GM12878 (cell line): Measurements from ENCODE around the gene MB. TPM values are rescaled to one million over a fixed set of nuclear protein-coding genes. Genes with fewer than 3 reads are reported as not detected.

Experiments used
- ATAC-seq: fragments of 200-7000 bp; cut with Tn5 transposase; 3 replicates; pipeline ENCODE4 v1.9.1; 2020; ENCODE audit warnings: mild to moderate bottlenecking, moderate library complexity
- BruUV-seq: library from RNA; stranded (reverse); fragments of 400-500 nt; replicated peaks from 2 replicates; lab custom pipeline; 2021; lab: Mats Ljungman, UMichigan
- CTCF ChIA-PET: fragments of 300-600 bp; sonication (Branson Sonifier 250); formaldehyde crosslinking; extraction: SDS; loops from one replicate; lab custom pipeline; 2021; ENCODE audit warnings: inconsistent platforms; lab: Yijun Ruan, JAX
- POLR2A ChIA-PET: fragments of 350-600 bp; formaldehyde crosslinking; extraction: SDS; loops from one replicate; lab custom pipeline; 2021; ENCODE audit warnings: inconsistent platforms; lab: Charles Lee
- RAD21 ChIA-PET: fragments of 300-600 bp; sonication (Branson Sonifier 250); formaldehyde crosslinking; loops from one replicate; lab custom pipeline; 2023; ENCODE audit warnings: antibody characterized with exemption; ENCODE audit not compliant: unreplicated experiment; lab: Charles Lee
- SMC1A ChIA-PET: fragments of 300-600 bp; sonication (Branson Sonifier 250); formaldehyde crosslinking; loops from one replicate; lab custom pipeline; 2023; ENCODE audit not compliant: unreplicated experiment, uncharacterized antibody; lab: Charles Lee
- DNase-seq: peaks from one replicate; pipeline ENCODE4 v3.0.0-alpha.2; 2011; ENCODE audit warnings: low read depth, low spot score
- FAIRE-seq: peaks from 3 replicates; lab custom pipeline; 2011; peaks lifted over from hg19 to GRCh38; lab: Jason Lieb, UNC
- H2AFZ ChIP-seq: 2 replicates; pipeline ENCODE4 v1.6.0; 2011; ENCODE audit warnings: low read depth, low read length, control low read depth; ENCODE audit not compliant: control insufficient read depth
- H3K27ac ChIP-seq: 2 replicates; pipeline ENCODE4 v1.5.1; 2011; ENCODE audit warnings: control low read depth; ENCODE audit not compliant: control insufficient read depth, insufficient read depth
- H3K27me3 ChIP-seq, 2 experiments: replicated peaks in 1 of 2; 2 replicates each; pipeline versions ENCODE4 v1.6.0 to v1.6.1; 2011; ENCODE audit warnings: low read length in 1 of 2; ENCODE audit not compliant: control insufficient read depth in 2 of 2, insufficient read depth in 2 of 2
- H3K36me3 ChIP-seq, 2 experiments: 2 replicates each; pipeline ENCODE4 v1.5.1; 2011; ENCODE audit warnings: low read length in 1 of 2; ENCODE audit not compliant: control insufficient read depth in 2 of 2, insufficient read depth in 2 of 2
- H3K4me1 ChIP-seq: 2 replicates; pipeline ENCODE4 v1.6.1; 2011; ENCODE audit warnings: mild to moderate bottlenecking, low read length, moderate library complexity, mixed read lengths; ENCODE audit not compliant: control insufficient read depth, insufficient read depth
- H3K4me2 ChIP-seq: 2 replicates; pipeline ENCODE4 v1.6.0; 2011; ENCODE audit warnings: control low read depth; ENCODE audit not compliant: control insufficient read depth, insufficient read depth
- H3K4me3 ChIP-seq: fragments of 200-600 bp; sonication (generic); 2 replicates; pipeline ENCODE4 v1.5.1; 2016
- H3K79me2 ChIP-seq: 2 replicates; pipeline ENCODE4 v1.6.0; 2011; ENCODE audit warnings: low read length; ENCODE audit not compliant: control insufficient read depth, insufficient read depth
- H3K9ac ChIP-seq: 2 replicates; pipeline ENCODE4 v1.8.0; 2011; ENCODE audit warnings: low read length, control low read depth, mixed read lengths; ENCODE audit not compliant: control insufficient read depth, insufficient read depth
- H3K9me3 ChIP-seq: replicated peaks from 3 replicates; pipeline ENCODE4 v1.5.1; 2011; ENCODE audit warnings: mild to moderate bottlenecking, low read length; ENCODE audit not compliant: control insufficient read depth, insufficient read depth
- H4K20me1 ChIP-seq: 2 replicates; pipeline ENCODE4 v1.6.0; 2011; ENCODE audit not compliant: control insufficient read depth, insufficient read depth
- BACH1 ChIP-seq: fragments of 450-650 bp; IDR thresholded peaks from 2 replicates; pipeline ENCODE4 v1.6.1; 2017; ENCODE audit warnings: mild to moderate bottlenecking, borderline replicate concordance
- CEBPB ChIP-seq, 2 experiments: fragments of 150-350 bp in 1 of 2; IDR thresholded peaks; 2 replicates each; pipeline ENCODE4 v1.6.1; 2012 to 2014; ENCODE audit warnings: low read depth in 2 of 2, low read length in 2 of 2, borderline replicate concordance in 1 of 2, inconsistent platforms in 1 of 2
- CHD4 ChIP-seq: fragments of 200-600 bp; sonication (generic); IDR thresholded peaks from 2 replicates; pipeline ENCODE4 v1.6.1; 2016; ENCODE audit warnings: mild to moderate bottlenecking
- IKZF1 ChIP-seq: fragments of 450-650 bp; conservative IDR thresholded peaks from 2 replicates; pipeline ENCODE4 v1.6.1; 2017; ENCODE audit warnings: antibody characterized with exemption, mild to moderate bottlenecking
- LARP7 ChIP-seq: fragments of 450-650 bp; IDR thresholded peaks from 2 replicates; pipeline ENCODE4 v1.6.1; 2017; ENCODE audit warnings: mild to moderate bottlenecking
- MXI1 ChIP-seq: fragments of 150-350 bp; IDR thresholded peaks from 2 replicates; pipeline ENCODE4 v1.6.1; 2011; ENCODE audit warnings: low read depth, mild to moderate bottlenecking, inconsistent platforms, low read length, improper control_type of control experiment
- NR2C2 ChIP-seq: IDR thresholded peaks from 2 replicates; pipeline ENCODE4 v1.6.1; 2011; ENCODE audit warnings: borderline replicate concordance, low read depth; ENCODE audit not compliant: control insufficient read depth, insufficient read length
- PAX5 ChIP-seq: IDR thresholded peaks from 2 replicates; pipeline ENCODE4 v1.6.1; 2011; ENCODE audit warnings: low read depth, low read length, borderline replicate concordance
- PAX8 ChIP-seq: fragments of 450-650 bp; IDR thresholded peaks from 2 replicates; pipeline ENCODE4 v1.6.1; 2017; ENCODE audit warnings: mild to moderate bottlenecking, moderate library complexity
- SIN3A ChIP-seq: IDR thresholded peaks from 2 replicates; pipeline ENCODE4 v1.6.1; 2012; ENCODE audit warnings: low read depth, low read length, improper control_type of control experiment
- ZBTB33 ChIP-seq: fragments of 450-650 bp; IDR thresholded peaks from 2 replicates; pipeline ENCODE4 v1.6.1; 2017; ENCODE audit warnings: mild to moderate bottlenecking
- ZNF207 ChIP-seq: fragments of 450-650 bp; IDR thresholded peaks from 2 replicates; pipeline ENCODE4 v1.6.1; 2014; ENCODE audit warnings: antibody characterized with exemption, mild to moderate bottlenecking, borderline replicate concordance
- WGBS: methylation state at CpG from one replicate; pipeline ENCODE4 v1.1.6; 2016; ENCODE audit warnings: low lambda C conversion rate; ENCODE audit not compliant: insufficient replicate concordance, insufficient coverage; ENCODE audit errors: missing lambda C conversion rate; 5-methylcytosine and 5-hydroxymethylcytosine counted together
- in situ Hi-C: fragments of 300-500 bp; cut with MboI; formaldehyde crosslinking; loops from 9 replicates; pipeline ENCODE4 v1.14.3; 2018; ENCODE audit warnings: mixed read lengths
- intact Hi-C: fragments of 100-400 bp; cut with micrococcal nuclease; formaldehyde crosslinking; loops from one replicate; pipeline ENCODE4 v1.14.2; 2022; ENCODE audit not compliant: unreplicated experiment
- polyA plus RNA-seq, 11 experiments: library from polyadenylated mRNA; depleted of rRNA in 4 of 11; unstranded in 6 of 11; stranded (reverse) in 5 of 11; fragments of >200 nt; fragmentation: Nextera tagmentation in 4 of 11; fragmentation: Illumina TruSeq in 1 of 11; extraction: Ambion mirVana in 4 of 11; extraction: Trizol in 1 of 11; gene quantifications; 1 replicate in 1 of 11; 2 replicates in 10 of 11; pipeline versions ENCODE4 v1.2.1 to v1.2.3, GENCODE V29; 2011 to 2016; ENCODE audit warnings: inconsistent platforms in 2 of 11, missing spikeins in 2 of 11, low read depth in 1 of 11
- total RNA-seq, 4 experiments: library from RNA; depleted of rRNA in 3 of 4; stranded (reverse); fragments of >200 nt in 3 of 4; fragmentation: Illumina TruSeq in 1 of 4; extraction: Trizol in 1 of 4; gene quantifications; 2 replicates each; pipeline versions ENCODE4 v1.2.1 to v1.2.3, GENCODE V29; 2013 to 2021

MB gene
- total and polyA plus RNA-seq, 10 of the 15 experiments (the other 5 are each of a cell fraction or from before 2014, with no cell fraction given), result 0.09 to 0.41 (median 0.23) TPM; not detected in 3

DNA sequence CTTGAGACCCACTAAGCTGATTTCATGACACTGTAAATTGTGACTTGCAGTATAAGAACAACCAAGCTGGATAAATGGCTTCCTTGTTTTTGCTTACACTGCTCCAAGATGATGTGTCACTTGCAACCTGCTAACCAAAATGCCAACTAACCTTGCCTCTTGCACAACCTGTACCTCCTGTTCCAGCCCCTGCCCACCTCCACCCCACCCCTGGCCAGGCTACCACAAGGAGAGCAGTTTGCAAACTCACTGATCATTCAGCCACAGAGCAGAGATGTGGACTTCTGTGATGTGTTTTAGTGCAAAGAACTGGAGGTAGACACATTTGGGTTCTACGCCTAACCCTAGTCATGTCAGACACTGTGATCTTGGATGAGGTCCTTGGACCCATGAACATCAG lies 26.9 kb upstream of the MB start:
- ChIA-PET CTCF (no interaction called here), SMC1A (no interaction called here), RAD21 (interaction anchor here (0.6 kb wide), 1 partner anchor 119 kb away, joined by 3 read pairs; no protein-coding TSS in a partner anchor), POLR2A (no interaction called here)
- no peaks in the 10 kb centered on the region for H3K36me3 ChIP-seq
- H4K20me1 ChIP-seq, result no peaks in the 10 kb centered on the region
- 52% methylated on average over 1 of the region's 1 CpG for WGBS
- ATAC-seq, result no peak
- FAIRE-seq, result no peak
- no peak overlapping the region for H3K4me3 ChIP-seq
- H3K4me2 ChIP-seq, result no peak overlapping the region
- no peak overlapping the region for H2AFZ ChIP-seq
- H3K4me1 ChIP-seq, result peaks cover 14% of the 10 kb centered on the region
- no TSS peak for BruUV-seq
- H3K9me3 ChIP-seq, result no peaks in the 10 kb centered on the region
- no peak overlapping the region for H3K9ac ChIP-seq
- intact Hi-C loops (no loop called here), in situ Hi-C loops (no loop called here)
- TF ChIP-seq BACH1, result no peak
- no peak for TF ChIP-seq SIN3A
- TF ChIP-seq CEBPB (IDR thresholded peaks at IDR 0.05; ENCODE audit: borderline replicate concordance in 1 of 2, low read depth in 2 of 2, low read length in 2 of 2), result no peak
- TF ChIP-seq PAX5, result no peak
- TF ChIP-seq LARP7, result no peak
- TF ChIP-seq NR2C2, result no peak
- TF ChIP-seq ZNF207, result no peak
- TF ChIP-seq MXI1, result no peak
- no peak for TF ChIP-seq PAX8
- TF ChIP-seq CHD4, result no peak
- TF ChIP-seq ZBTB33, result no peak
- TF ChIP-seq IKZF1, result no peak
- no peak overlapping the region for H3K27ac ChIP-seq
- H3K79me2 ChIP-seq, result no peaks in the 10 kb centered on the region; the same call in none of the 2 replicates
- H3K27me3 ChIP-seq, result no peaks in the 10 kb centered on the region
- no peak for DNase-seq
